ENCODE measurements around the gene ENOX2. TPM values are rescaled to one million over a fixed set of nuclear protein-coding genes. Genes with fewer than 3 reads are reported as not detected.
"Not testable (repeated sequence)": the region's sequence is repeated elsewhere in the genome, so short reads cannot be mapped to it uniquely, and the experiment has no call there.

ENOX2 gene
- total RNA-seq, 6 donors from 2014 or later = 7.3 to 14.8 (median 9.6) TPM

GRCh38 chrX:130716781-130717413, 186.1 kb downstream of the ENOX2 start:
- Histone ChIP-seq H3K4me3 (no peak overlapping the region), H3K27me3 (no peaks in the 10 kb centered on the region), H3K9me3 (no peaks in the 10 kb centered on the region), H3K36me3 (no peaks in the 10 kb centered on the region), H3K27ac (no peak overlapping the region), H3K4me1 (no peaks in the 10 kb centered on the region)
- WGBS, 2 donors = 66 to 82% methylated on average over 2 of the region's 2 CpGs
- ATAC-seq (ENCODE audit: low FRiP score in 2 of 2) (no peak), DNase-seq (no peak)
- TF ChIP-seq POLR2A (IDR thresholded peaks at IDR 0.05) = no peak
- TF ChIP-seq POLR2AphosphoS5 (IDR thresholded peaks at IDR 0.05) = no peak
- no peak for TF ChIP-seq CTCF (IDR thresholded peaks at IDR 0.05)
- TF ChIP-seq EP300 (IDR thresholded peaks at IDR 0.05) = no peak

- DNase-seq (no peak), ATAC-seq (ENCODE audit: low FRiP score in 2 of 2) (no peak)
- no peaks in the 10 kb centered on the region for H3K27me3 ChIP-seq
- no peaks in the 10 kb centered on the region for H3K36me3 ChIP-seq
- H3K4me1 ChIP-seq = no peaks in the 10 kb centered on the region
- no peaks in the 10 kb centered on the region for H3K9me3 ChIP-seq
- H3K27ac ChIP-seq = no peak overlapping the region
- 88 to 94% methylated on average over 2 to 3 of the region's 3 CpGs for WGBS, 2 donors
- no peak overlapping the region for H3K4me3 ChIP-seq
- no peak for TF ChIP-seq CTCF (IDR thresholded peaks at IDR 0.05)
- TF ChIP-seq POLR2A (IDR thresholded peaks at IDR 0.05) = no peak
- TF ChIP-seq POLR2AphosphoS5 (IDR thresholded peaks at IDR 0.05) = no peak
- TF ChIP-seq EP300 (IDR thresholded peaks at IDR 0.05) = no peak
Observed at GRCh38 chrX:130716346-130716745, 186.7 kb downstream of the ENOX2 start.

GRCh38 chrX:130715299-130715698, 187.7 kb downstream of the ENOX2 start:
- TF ChIP-seq CTCF (IDR thresholded peaks at IDR 0.05) (no peak), POLR2A (IDR thresholded peaks at IDR 0.05) (no peak), POLR2AphosphoS5 (IDR thresholded peaks at IDR 0.05) (no peak), EP300 (IDR thresholded peaks at IDR 0.05) (no peak)
- WGBS, 2 donors = 66 to 84% methylated on average over 3 of the region's 3 CpGs
- H3K27ac ChIP-seq = no peak overlapping the region
- H3K9me3 ChIP-seq = no peaks in the 10 kb centered on the region
- DNase-seq = no peak
- H3K4me3 ChIP-seq = no peak overlapping the region
- H3K27me3 ChIP-seq = no peaks in the 10 kb centered on the region
- H3K36me3 ChIP-seq = no peaks in the 10 kb centered on the region
- H3K4me1 ChIP-seq = no peaks in the 10 kb centered on the region
- ATAC-seq (ENCODE audit: low FRiP score in 2 of 2) = no peak

- Histone ChIP-seq H3K4me1 (no peaks in the 10 kb centered on the region), H3K27me3 (no peaks in the 10 kb centered on the region), H3K4me3 (no peak overlapping the region), H3K36me3 (no peaks in the 10 kb centered on the region), H3K27ac (no peak overlapping the region), H3K9me3 (no peaks in the 10 kb centered on the region)
- WGBS, 2 donors = 52 to 87% methylated on average over 2 of the region's 2 CpGs
- TF ChIP-seq POLR2AphosphoS5 (IDR thresholded peaks at IDR 0.05) (no peak), CTCF (IDR thresholded peaks at IDR 0.05) (no peak), EP300 (IDR thresholded peaks at IDR 0.05) (no peak), POLR2A (IDR thresholded peaks at IDR 0.05) (no peak)
- DNase-seq (no peak), ATAC-seq (ENCODE audit: low FRiP score in 2 of 2) (no peak)
Observed at GRCh38 chrX:130714665-130715064, 188.3 kb downstream of the ENOX2 start.

- Histone ChIP-seq H3K4me1 (no peaks in the 10 kb centered on the region), H3K27ac (no peak overlapping the region), H3K36me3 (no peaks in the 10 kb centered on the region), H3K9me3 (no peaks in the 10 kb centered on the region), H3K4me3 (no peak overlapping the region), H3K27me3 (no peaks in the 10 kb centered on the region)
- DNase-seq (no peak), ATAC-seq (ENCODE audit: low FRiP score in 2 of 2) (no peak)
- no peak for TF ChIP-seq CTCF (IDR thresholded peaks at IDR 0.05)
- TF ChIP-seq EP300 (IDR thresholded peaks at IDR 0.05) = no peak
- no peak for TF ChIP-seq POLR2A (IDR thresholded peaks at IDR 0.05)
- 46 to 76% methylated on average over 3 of the region's 3 CpGs for WGBS, 2 donors
Observed at GRCh38 chrX:130714135-130714534, 188.9 kb downstream of the ENOX2 start.

GRCh38 chrX:130709178-130709577, 193.8 kb downstream of the ENOX2 start:
- DNase-seq; H3K27me3 ChIP-seq; H3K4me3 ChIP-seq; ATAC-seq (ENCODE audit: low FRiP score in 2 of 2); H3K36me3 ChIP-seq; H3K4me1 ChIP-seq; H3K9me3 ChIP-seq; H3K27ac ChIP-seq: not testable (repeated sequence)
- 81 to 97% methylated on average over 6 of the region's 6 CpGs for WGBS, 2 donors

Data from upper lobe of left lung (tissue), 6 donors.